SK-N-SH treated with all-trans-retinoic acid at 6 μM for 48 hours (cell line): Measurements from ENCODE around the gene KRT31.
A peak's percentile ranks its signal among the peaks of the same experiment; 100 is the strongest.

Experiments
- ATAC-seq: fragments of 200-7000 bp; cut with Tn5 transposase; 3 replicates; pipeline ENCODE4 v1.9.1; 2020; ENCODE audit warnings: mild to moderate bottlenecking, moderate library complexity
- ARNTL ChIP-seq: fragments of 450-650 bp; formaldehyde crosslinking; IDR thresholded peaks from 2 replicates; pipeline ENCODE4 v1.5.0; 2020; ENCODE audit warnings: low read depth, mild to moderate bottlenecking, moderate library complexity, borderline replicate concordance
- BACH2 ChIP-seq: fragments of 250-450 bp; sonication (Bioruptor Pico); IDR thresholded peaks from 2 replicates; pipeline ENCODE4 v1.9.0; 2021; ENCODE audit warnings: mild to moderate bottlenecking, borderline replicate concordance
- CREB5 ChIP-seq: fragments of 250-450 bp; sonication (Bioruptor Pico); IDR thresholded peaks from 2 replicates; pipeline ENCODE4 v1.5.1; 2020; ENCODE audit warnings: low read depth, mild to moderate bottlenecking, moderate library complexity
- CSDC2 ChIP-seq: fragments of 250-450 bp; sonication (Bioruptor Pico); IDR thresholded peaks from 2 replicates; pipeline ENCODE4 v1.5.0; 2020; ENCODE audit warnings: mild to moderate bottlenecking, moderate library complexity
- ESRRG ChIP-seq: fragments of 250-450 bp; sonication (Bioruptor Pico); IDR thresholded peaks from 2 replicates; pipeline ENCODE4 v1.6.1; 2021; ENCODE audit warnings: mild to moderate bottlenecking
- GLIS3 ChIP-seq: fragments of 250-450 bp; sonication (Bioruptor Pico); IDR thresholded peaks from 2 replicates; pipeline ENCODE4 v1.5.0; 2020; ENCODE audit warnings: mild to moderate bottlenecking, moderate library complexity
- ISL1 ChIP-seq: fragments of 250-450 bp; sonication (Bioruptor Pico); IDR thresholded peaks from 2 replicates; pipeline ENCODE4 v2.1.2; 2022; ENCODE audit warnings: mild to moderate bottlenecking, moderate library complexity
- OSR1 ChIP-seq: fragments of 250-450 bp; sonication (Bioruptor Pico); IDR thresholded peaks from 2 replicates; pipeline ENCODE4 v1.8.0; 2022; ENCODE audit warnings: moderate library complexity, mild to moderate bottlenecking, inconsistent platforms
- POU6F1 ChIP-seq: fragments of 250-450 bp; sonication (Bioruptor Pico); IDR thresholded peaks from 2 replicates; pipeline ENCODE4 v1.8.0; 2021; ENCODE audit warnings: low read depth, mild to moderate bottlenecking, moderate library complexity, borderline replicate concordance
- PPARA ChIP-seq: fragments of 250-450 bp; sonication (Bioruptor Pico); IDR thresholded peaks from 2 replicates; pipeline ENCODE4 v1.5.0; 2020; ENCODE audit warnings: mild to moderate bottlenecking, borderline replicate concordance
- SNAI2 ChIP-seq: fragments of 250-450 bp; sonication (Bioruptor Pico); IDR thresholded peaks from 2 replicates; pipeline ENCODE4 v1.5.0; 2020; ENCODE audit warnings: mild to moderate bottlenecking, moderate library complexity
- TCF4 ChIP-seq: fragments of 250-450 bp; sonication (Bioruptor Pico); IDR thresholded peaks from 2 replicates; pipeline ENCODE4 v1.8.0; 2021; ENCODE audit warnings: mild to moderate bottlenecking, moderate library complexity, borderline replicate concordance
- TOX ChIP-seq: fragments of 250-450 bp; sonication (Bioruptor Pico); IDR thresholded peaks from 2 replicates; pipeline ENCODE4 v1.8.0; 2021; ENCODE audit warnings: mild to moderate bottlenecking, moderate library complexity, borderline replicate concordance
- ZC3H10 ChIP-seq: fragments of 250-450 bp; sonication (Bioruptor Pico); IDR thresholded peaks from 2 replicates; pipeline ENCODE4 v1.5.1; 2021; ENCODE audit warnings: mild to moderate bottlenecking, moderate library complexity
- ZFP3 ChIP-seq: fragments of 250-450 bp; sonication (Bioruptor Pico); IDR thresholded peaks from 2 replicates; pipeline ENCODE4 v1.5.0; 2020; ENCODE audit warnings: mild to moderate bottlenecking, moderate library complexity
- ZFP30 ChIP-seq: fragments of 450-650 bp; formaldehyde crosslinking; IDR thresholded peaks from 2 replicates; pipeline ENCODE4 v1.5.0; 2022; ENCODE audit warnings: mild to moderate bottlenecking, moderate library complexity
- ZNF565 ChIP-seq: fragments of 450-650 bp; formaldehyde crosslinking; conservative IDR thresholded peaks from 2 replicates; pipeline ENCODE4 v1.5.0; 2020; ENCODE audit warnings: low read depth, mild to moderate bottlenecking, moderate library complexity
- ZNF70 ChIP-seq: fragments of 450-650 bp; formaldehyde crosslinking; IDR thresholded peaks from 2 replicates; pipeline ENCODE4 v1.5.0; 2020; ENCODE audit warnings: mild to moderate bottlenecking, moderate library complexity
- ZNF8 ChIP-seq: fragments of 450-650 bp; formaldehyde crosslinking; IDR thresholded peaks from 2 replicates; pipeline ENCODE4 v1.5.0; 2020; ENCODE audit warnings: mild to moderate bottlenecking, moderate library complexity
- TF ChIP-seq, protein P1 (sequence below): fragments of 250-450 bp; sonication (Bioruptor Pico); IDR thresholded peaks from 2 replicates; pipeline ENCODE4 v1.5.1; 2021; ENCODE audit warnings: mild to moderate bottlenecking, moderate library complexity
- TF ChIP-seq, protein P2 (sequence below): fragments of 250-450 bp; sonication (Bioruptor Pico); IDR thresholded peaks from 2 replicates; pipeline ENCODE4 v1.8.0; 2020; ENCODE audit warnings: mild to moderate bottlenecking, moderate library complexity, borderline replicate concordance

The KRT31 gene

DNA sequence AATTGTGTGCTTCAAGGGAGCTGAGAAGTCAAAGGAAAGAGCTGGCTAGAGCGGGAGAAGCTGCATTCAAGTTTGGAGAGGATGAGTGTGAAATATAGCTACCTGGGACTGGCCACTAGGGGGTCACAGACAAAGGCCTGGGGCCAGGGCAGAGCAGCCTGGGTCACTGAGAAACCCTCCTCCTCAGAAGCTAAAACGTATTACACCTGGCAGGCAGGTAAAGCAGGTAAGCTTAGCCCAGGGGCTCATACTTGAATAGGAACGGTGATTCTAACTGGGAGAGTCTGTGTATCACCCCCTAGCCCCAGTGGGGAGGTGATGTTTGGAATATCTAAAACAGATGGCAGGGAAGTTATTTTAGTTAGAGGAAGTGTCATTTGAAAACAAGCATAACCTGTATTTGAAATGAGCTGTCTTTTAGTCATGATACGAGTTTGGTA lies 20.2 kb upstream of the KRT31 start:
- ATAC-seq, result peak; percentile 57; the same call in 2 of the 3 replicates
- no peak for TF ChIP-seq ZNF8
- no peak for TF ChIP-seq GLIS3
- TF ChIP-seq ZNF565 (CRISPR knock-in tag), result no peak
- no peak for TF ChIP-seq ISL1 (CRISPR knock-in tag)
- no peak for TF ChIP-seq POU6F1 (CRISPR knock-in tag)
- no peak for TF ChIP-seq ZFP3
- TF ChIP-seq ZFP30 (CRISPR knock-in tag), result no peak
- TF ChIP-seq ESRRG (CRISPR knock-in tag), result no peak
- no peak for TF ChIP-seq CREB5 (CRISPR knock-in tag)

GRCh38 chr17:41417127-41417526 lies 19.7 kb upstream of the KRT31 start:
- TF ChIP-seq, protein P1, sequence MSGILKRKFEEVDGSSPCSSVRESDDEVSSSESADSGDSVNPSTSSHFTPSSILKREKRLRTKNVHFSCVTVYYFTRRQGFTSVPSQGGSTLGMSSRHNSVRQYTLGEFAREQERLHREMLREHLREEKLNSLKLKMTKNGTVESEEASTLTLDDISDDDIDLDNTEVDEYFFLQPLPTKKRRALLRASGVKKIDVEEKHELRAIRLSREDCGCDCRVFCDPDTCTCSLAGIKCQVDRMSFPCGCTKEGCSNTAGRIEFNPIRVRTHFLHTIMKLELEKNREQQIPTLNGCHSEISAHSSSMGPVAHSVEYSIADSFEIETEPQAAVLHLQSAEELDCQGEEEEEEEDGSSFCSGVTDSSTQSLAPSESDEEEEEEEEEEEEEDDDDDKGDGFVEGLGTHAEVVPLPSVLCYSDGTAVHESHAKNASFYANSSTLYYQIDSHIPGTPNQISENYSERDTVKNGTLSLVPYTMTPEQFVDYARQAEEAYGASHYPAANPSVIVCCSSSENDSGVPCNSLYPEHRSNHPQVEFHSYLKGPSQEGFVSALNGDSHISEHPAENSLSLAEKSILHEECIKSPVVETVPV (CRISPR knock-in tag), result no peak
- no peak for TF ChIP-seq ZFP3
- TF ChIP-seq GLIS3, result no peak
- no peak for TF ChIP-seq CREB5 (CRISPR knock-in tag)
- no peak for TF ChIP-seq SNAI2
- no peak for TF ChIP-seq ISL1 (CRISPR knock-in tag)
- no peak for TF ChIP-seq PPARA (CRISPR knock-in tag)

DNA sequence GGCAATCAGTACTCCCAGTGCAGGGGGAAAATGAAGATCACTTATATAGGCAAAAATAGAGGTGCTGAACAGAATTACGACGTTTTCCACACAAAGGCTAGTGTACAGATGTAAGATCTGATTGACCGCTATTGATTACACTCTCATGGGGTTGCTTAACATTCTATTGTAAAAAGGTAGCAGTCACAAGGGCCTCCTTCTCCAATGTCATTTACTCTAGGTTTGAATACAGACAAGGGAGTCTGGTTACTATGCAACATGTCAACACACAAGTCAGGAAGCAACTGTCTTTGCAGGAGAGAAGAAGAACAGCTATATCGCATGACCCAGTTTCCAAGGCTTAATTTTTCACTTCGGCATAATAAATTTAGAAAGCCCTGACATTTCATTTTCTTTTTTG lies 19.1 kb upstream of the KRT31 start:
- no peak for ATAC-seq
- TF ChIP-seq ZC3H10 (no peak), ZNF565 (CRISPR knock-in tag) (no peak), ZNF70 (CRISPR knock-in tag) (no peak), TOX (CRISPR knock-in tag) (no peak), ZFP30 (CRISPR knock-in tag) (no peak), SNAI2 (no peak), TCF4 (no peak), GLIS3 (no peak), ESRRG (CRISPR knock-in tag) (no peak), BACH2 (CRISPR knock-in tag) (no peak), CSDC2 (CRISPR knock-in tag) (no peak), ZNF8 (no peak), ISL1 (CRISPR knock-in tag) (no peak), POU6F1 (CRISPR knock-in tag) (no peak), ARNTL (CRISPR knock-in tag) (no peak), PPARA (CRISPR knock-in tag) (no peak), OSR1 (CRISPR knock-in tag) (no peak), CREB5 (CRISPR knock-in tag) (no peak)
- TF ChIP-seq, protein P1 (CRISPR knock-in tag), result no peak
- TF ChIP-seq, protein P2, sequence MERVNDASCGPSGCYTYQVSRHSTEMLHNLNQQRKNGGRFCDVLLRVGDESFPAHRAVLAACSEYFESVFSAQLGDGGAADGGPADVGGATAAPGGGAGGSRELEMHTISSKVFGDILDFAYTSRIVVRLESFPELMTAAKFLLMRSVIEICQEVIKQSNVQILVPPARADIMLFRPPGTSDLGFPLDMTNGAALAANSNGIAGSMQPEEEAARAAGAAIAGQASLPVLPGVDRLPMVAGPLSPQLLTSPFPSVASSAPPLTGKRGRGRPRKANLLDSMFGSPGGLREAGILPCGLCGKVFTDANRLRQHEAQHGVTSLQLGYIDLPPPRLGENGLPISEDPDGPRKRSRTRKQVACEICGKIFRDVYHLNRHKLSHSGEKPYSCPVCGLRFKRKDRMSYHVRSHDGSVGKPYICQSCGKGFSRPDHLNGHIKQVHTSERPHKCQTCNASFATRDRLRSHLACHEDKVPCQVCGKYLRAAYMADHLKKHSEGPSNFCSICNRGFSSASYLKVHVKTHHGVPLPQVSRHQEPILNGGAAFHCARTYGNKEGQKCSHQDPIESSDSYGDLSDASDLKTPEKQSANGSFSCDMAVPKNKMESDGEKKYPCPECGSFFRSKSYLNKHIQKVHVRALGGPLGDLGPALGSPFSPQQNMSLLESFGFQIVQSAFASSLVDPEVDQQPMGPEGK (CRISPR knock-in tag), result no peak

More at GRCh38 chr17:41417127-41417526, 19.7 kb upstream of the KRT31 start:
- no peak for ATAC-seq
